K562 (cell line): ENCODE data around the gene ATP9A.

Experiments used
- ARNT ChIP-seq, 2 experiments: fragments of 450-650 bp; IDR thresholded peaks; 2 replicates each; pipeline ENCODE4 v1.6.1; 2016; ENCODE audit warnings: mild to moderate bottlenecking in 1 of 2
- CBX8 ChIP-seq: fragments of 200-600 bp; sonication (generic); IDR thresholded peaks from 2 replicates; pipeline ENCODE4 v1.6.1; 2012; ENCODE audit warnings: borderline replicate concordance, mixed run types, low read depth, mild to moderate bottlenecking, moderate library complexity, mixed read lengths, low read length, control low read depth, inconsistent platforms; ENCODE audit not compliant: poor library complexity, severe bottlenecking; ENCODE audit errors: extremely low read depth
- CEBPZ ChIP-seq: fragments of 150-350 bp; IDR thresholded peaks from 2 replicates; pipeline ENCODE4 v1.6.1; 2014; ENCODE audit warnings: low read depth, mild to moderate bottlenecking, low read length, borderline replicate concordance
- GABPA ChIP-seq: fragments of 200-800 bp; sonication (Bioruptor generic); conservative IDR thresholded peaks from 2 replicates; pipeline ENCODE4 v1.6.1; 2016; ENCODE audit warnings: low read depth, missing genetic modification characterization, missing compliant biosample characterization
- MAFK ChIP-seq: IDR thresholded peaks from 2 replicates; pipeline ENCODE4 v1.6.1; 2011; ENCODE audit warnings: low read length, improper control_type of control experiment
- MAX ChIP-seq: sonication (generic); formaldehyde crosslinking; IDR thresholded peaks from 2 replicates; pipeline ENCODE4 v1.9.0; 2022; ENCODE audit warnings: mild to moderate bottlenecking, missing genetic modification reagents
- MCM3 ChIP-seq: fragments of 450-650 bp; IDR thresholded peaks from 2 replicates; pipeline ENCODE4 v1.6.1; 2016
- RNF219 ChIP-seq: fragments of 250-450 bp; sonication (Bioruptor Pico); IDR thresholded peaks from 2 replicates; pipeline ENCODE4 v1.5.0; 2022; ENCODE audit warnings: mild to moderate bottlenecking
- ZNF384 ChIP-seq: IDR thresholded peaks from 2 replicates; pipeline ENCODE4 v1.6.1; 2012; ENCODE audit warnings: low read depth, low read length, improper control_type of control experiment
- TF ChIP-seq, protein P1 (sequence below), 3 experiments: IDR thresholded peaks in 2 of 3; conservative IDR thresholded peaks in 1 of 3; 2 replicates each; pipeline ENCODE4 v1.5.1; 2011 to 2012; ENCODE audit warnings: low read length in 3 of 3, mild to moderate bottlenecking in 3 of 3, control low read depth in 2 of 3, improper control_type of control experiment in 1 of 3, inconsistent platforms in 1 of 3, low read depth in 1 of 3, mixed read lengths in 1 of 3, moderate library complexity in 1 of 3; ENCODE audit not compliant: insufficient read depth in 2 of 3

DNA sequence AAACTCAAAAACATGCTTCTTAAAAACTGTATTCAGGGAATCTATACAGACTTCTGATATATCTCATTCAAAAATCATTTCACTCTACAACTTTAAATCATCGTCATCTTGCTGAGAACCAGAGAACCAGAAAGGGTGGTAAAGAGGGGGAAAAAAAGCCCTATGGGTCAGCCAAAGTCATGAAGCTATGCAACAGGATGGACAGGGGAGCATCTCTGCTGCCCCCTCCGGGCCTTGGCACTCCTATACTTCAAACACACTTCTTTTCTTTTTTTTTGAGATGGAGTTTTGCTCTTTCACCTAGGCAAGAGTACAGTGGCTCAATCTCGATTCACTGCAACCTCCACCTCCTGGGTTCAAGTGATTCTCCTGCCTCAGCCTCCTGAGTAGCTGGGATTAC is 152.1 kb downstream of the ATP9A start:
- TF ChIP-seq, protein P1, sequence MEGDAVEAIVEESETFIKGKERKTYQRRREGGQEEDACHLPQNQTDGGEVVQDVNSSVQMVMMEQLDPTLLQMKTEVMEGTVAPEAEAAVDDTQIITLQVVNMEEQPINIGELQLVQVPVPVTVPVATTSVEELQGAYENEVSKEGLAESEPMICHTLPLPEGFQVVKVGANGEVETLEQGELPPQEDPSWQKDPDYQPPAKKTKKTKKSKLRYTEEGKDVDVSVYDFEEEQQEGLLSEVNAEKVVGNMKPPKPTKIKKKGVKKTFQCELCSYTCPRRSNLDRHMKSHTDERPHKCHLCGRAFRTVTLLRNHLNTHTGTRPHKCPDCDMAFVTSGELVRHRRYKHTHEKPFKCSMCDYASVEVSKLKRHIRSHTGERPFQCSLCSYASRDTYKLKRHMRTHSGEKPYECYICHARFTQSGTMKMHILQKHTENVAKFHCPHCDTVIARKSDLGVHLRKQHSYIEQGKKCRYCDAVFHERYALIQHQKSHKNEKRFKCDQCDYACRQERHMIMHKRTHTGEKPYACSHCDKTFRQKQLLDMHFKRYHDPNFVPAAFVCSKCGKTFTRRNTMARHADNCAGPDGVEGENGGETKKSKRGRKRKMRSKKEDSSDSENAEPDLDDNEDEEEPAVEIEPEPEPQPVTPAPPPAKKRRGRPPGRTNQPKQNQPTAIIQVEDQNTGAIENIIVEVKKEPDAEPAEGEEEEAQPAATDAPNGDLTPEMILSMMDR (IDR thresholded peaks at IDR 0.05 in 2 of 3, conservative IDR thresholded peaks at IDR 0.05 in 1 of 3; ENCODE audit: insufficient read depth in 2 of 3, low read depth in 1 of 3, low read length in 3 of 3), result peak in 2 of 3 experiments; percentile 21 to 26; a peak in 3 of 6 replicates
- TF ChIP-seq GABPA (no peak), MAX (CRISPR knock-in tag) (no peak), MAFK (no peak), CBX8 (no peak), ARNT (IDR thresholded peaks at IDR 0.05) (no peak), RNF219 (CRISPR knock-in tag) (no peak), CEBPZ (no peak), MCM3 (no peak), ZNF384 (no peak)
